HepG2 (cell line): ENCODE measurements around the gene SS18L1. TPM values are rescaled to one million over a fixed set of nuclear protein-coding genes. Genes with fewer than 3 reads are reported as not detected.

Source experiments
- AGO2 ChIP-seq: fragments of 200-400 bp; formaldehyde crosslinking; optimal IDR thresholded peaks from 2 replicates; pipeline ENCODE3; 2017; ENCODE audit warnings: mild to moderate bottlenecking, low read depth, low read length, moderate library complexity
- ETV6 ChIP-seq: sonication (generic); formaldehyde crosslinking; conservative IDR thresholded peaks from 2 replicates; pipeline ENCODE4 v1.4.0; 2020; ENCODE audit warnings: missing genetic modification reagents
- FLYWCH1 ChIP-seq: sonication (generic); formaldehyde crosslinking; IDR thresholded peaks from 2 replicates; pipeline ENCODE4 v1.8.1; 2023; ENCODE audit warnings: mild to moderate bottlenecking, missing genetic modification reagents
- GLI4 ChIP-seq: sonication (generic); formaldehyde crosslinking; IDR thresholded peaks from 2 replicates; pipeline ENCODE4 v1.5.1; 2020; ENCODE audit warnings: missing genetic modification reagents, mild to moderate bottlenecking, moderate library complexity, borderline replicate concordance
- GPN1 ChIP-seq: sonication (generic); formaldehyde crosslinking; IDR thresholded peaks from 2 replicates; pipeline ENCODE4 v1.5.1; 2020; ENCODE audit warnings: missing genetic modification reagents, borderline replicate concordance
- ISX ChIP-seq: sonication (generic); formaldehyde crosslinking; conservative IDR thresholded peaks from 2 replicates; pipeline ENCODE4 v1.5.0; 2020; ENCODE audit warnings: missing genetic modification reagents
- MYC ChIP-seq: sonication (generic); formaldehyde crosslinking; IDR thresholded peaks from 2 replicates; pipeline ENCODE4 v1.9.0; 2021; ENCODE audit warnings: missing genetic modification reagents, borderline replicate concordance
- NKX3-1 ChIP-seq: sonication (generic); formaldehyde crosslinking; IDR thresholded peaks from 2 replicates; pipeline ENCODE4 v1.5.0; 2020; ENCODE audit warnings: missing genetic modification reagents
- NPAS2 ChIP-seq: sonication (generic); formaldehyde crosslinking; IDR thresholded peaks from 2 replicates; pipeline ENCODE4 v1.8.0; 2022; ENCODE audit warnings: mild to moderate bottlenecking, missing genetic modification reagents, borderline replicate concordance
- RBAK ChIP-seq: sonication (generic); formaldehyde crosslinking; IDR thresholded peaks from 2 replicates; pipeline ENCODE4 v1.5.1; 2020; ENCODE audit warnings: mild to moderate bottlenecking, missing genetic modification reagents
- RFXAP ChIP-seq: sonication (generic); formaldehyde crosslinking; IDR thresholded peaks from 2 replicates; pipeline ENCODE4 v1.4.0; 2020; ENCODE audit warnings: missing genetic modification reagents, borderline replicate concordance
- SMC3 ChIP-seq: IDR thresholded peaks from 2 replicates; pipeline ENCODE4 v1.6.1; 2011; ENCODE audit warnings: low read length, improper control_type of control experiment
- TARDBP ChIP-seq: sonication (generic); formaldehyde crosslinking; IDR thresholded peaks from 2 replicates; pipeline ENCODE4 v1.8.0; 2022; ENCODE audit warnings: mild to moderate bottlenecking, missing genetic modification reagents
- YEATS2 ChIP-seq: sonication (generic); formaldehyde crosslinking; IDR thresholded peaks from 2 replicates; pipeline ENCODE4 v1.4.0; 2020; ENCODE audit warnings: missing genetic modification reagents, borderline replicate concordance
- ZBTB21 ChIP-seq: sonication (generic); formaldehyde crosslinking; IDR thresholded peaks from 2 replicates; pipeline ENCODE4 v1.4.0; 2020; ENCODE audit warnings: missing genetic modification reagents
- ZBTB38 ChIP-seq: sonication (generic); formaldehyde crosslinking; IDR thresholded peaks from 2 replicates; pipeline ENCODE4 v1.5.1; 2020; ENCODE audit warnings: mild to moderate bottlenecking, missing genetic modification reagents
- ZBTB42 ChIP-seq: sonication (generic); formaldehyde crosslinking; IDR thresholded peaks from 2 replicates; pipeline ENCODE4 v1.5.0; 2020; ENCODE audit warnings: mild to moderate bottlenecking, missing genetic modification reagents
- ZNF20 ChIP-seq: sonication (generic); formaldehyde crosslinking; IDR thresholded peaks from 2 replicates; pipeline ENCODE4 v1.4.0; 2020; ENCODE audit warnings: mild to moderate bottlenecking, moderate library complexity, missing genetic modification reagents
- ZNF235 ChIP-seq: sonication (generic); formaldehyde crosslinking; IDR thresholded peaks from 2 replicates; pipeline ENCODE4 v1.8.1; 2023; ENCODE audit warnings: mild to moderate bottlenecking, missing genetic modification reagents, borderline replicate concordance
- ZNF335 ChIP-seq: sonication (generic); formaldehyde crosslinking; IDR thresholded peaks from 2 replicates; pipeline ENCODE4 v1.4.0; 2020; ENCODE audit warnings: missing genetic modification reagents
- ZNF354B ChIP-seq: sonication (generic); formaldehyde crosslinking; IDR thresholded peaks from 2 replicates; pipeline ENCODE4 v1.8.0; 2022; ENCODE audit warnings: mild to moderate bottlenecking, missing genetic modification reagents
- ZNF567 ChIP-seq: sonication (generic); formaldehyde crosslinking; IDR thresholded peaks from 2 replicates; pipeline ENCODE4 v1.8.1; 2023; ENCODE audit warnings: mild to moderate bottlenecking, missing genetic modification reagents, borderline replicate concordance
- ZNF660 ChIP-seq: sonication (generic); formaldehyde crosslinking; IDR thresholded peaks from 2 replicates; pipeline ENCODE4 v1.5.1; 2020; ENCODE audit warnings: mild to moderate bottlenecking, low read depth, missing genetic modification reagents, borderline replicate concordance
- ZNF724P ChIP-seq: sonication (generic); formaldehyde crosslinking; IDR thresholded peaks from 2 replicates; pipeline ENCODE4 v1.8.0; 2022; ENCODE audit warnings: missing genetic modification reagents, borderline replicate concordance
- ZNF776 ChIP-seq: sonication (generic); formaldehyde crosslinking; IDR thresholded peaks from 2 replicates; pipeline ENCODE4 v1.4.0; 2020; ENCODE audit warnings: mild to moderate bottlenecking, missing genetic modification reagents
- ZSCAN25 ChIP-seq: sonication (generic); formaldehyde crosslinking; IDR thresholded peaks from 2 replicates; pipeline ENCODE4 v1.8.0; 2022; ENCODE audit warnings: mild to moderate bottlenecking, missing genetic modification reagents
- ZSCAN29 ChIP-seq: sonication (generic); formaldehyde crosslinking; conservative IDR thresholded peaks from 2 replicates; pipeline ENCODE4 v1.4.0; 2020; ENCODE audit warnings: mild to moderate bottlenecking, missing genetic modification reagents
- polyA plus RNA-seq, 8 experiments: library from polyadenylated mRNA; depleted of rRNA in 3 of 8; stranded (reverse) in 7 of 8; unstranded in 1 of 8; fragments of >200 nt; fragmentation: Illumina TruSeq in 4 of 8; extraction: Trizol in 4 of 8; gene quantifications; 2 replicates each; pipeline versions ENCODE4 v1.2.1 to v1.2.3, GENCODE V29; 2011 to 2016; ENCODE audit warnings: low read depth in 4 of 8, missing spikeins in 1 of 8, mixed read lengths in 1 of 8; ENCODE audit not compliant: insufficient read depth in 1 of 8
- total RNA-seq, 5 experiments: library from RNA; depleted of rRNA; stranded (reverse); fragments of >200 nt; fragmentation: Illumina TruSeq; extraction: Trizol; gene quantifications; 2 replicates each; pipeline ENCODE4 v1.2.3, GENCODE V29; 2016; ENCODE audit warnings: low read depth in 1 of 5
- TF ChIP-seq, protein P1 (sequence below): sonication (generic); formaldehyde crosslinking; IDR thresholded peaks from 2 replicates; pipeline ENCODE4 v1.4.0; 2020; ENCODE audit warnings: missing genetic modification reagents
- TF ChIP-seq, protein P2 (sequence below): sonication (generic); formaldehyde crosslinking; IDR thresholded peaks from 2 replicates; pipeline ENCODE4 v1.4.0; 2020; ENCODE audit warnings: missing genetic modification reagents
- TF ChIP-seq, protein P3 (sequence below): sonication (generic); formaldehyde crosslinking; IDR thresholded peaks from 2 replicates; pipeline ENCODE4 v1.4.0; 2020; ENCODE audit warnings: missing genetic modification reagents

Gene SS18L1
- total and polyA plus RNA-seq, 2 of the 13 experiments (the other 11 are each of a cell fraction or from before 2014, with no cell fraction given): 17.8 to 27.6 TPM

GRCh38 chr20:62147125-62147524 is 3.6 kb downstream of the SS18L1 start (continued):
- TF ChIP-seq MYC (CRISPR knock-in tag) (peak; percentile 31; the same call in 1 of the 2 replicates), ZNF660 (CRISPR knock-in tag) (no peak), ISX (CRISPR knock-in tag) (no peak), ZNF235 (CRISPR knock-in tag) (0 out of 2 replicates have a peak, but pooled peaks have one; percentile 30), ZNF335 (CRISPR knock-in tag) (no peak), ZSCAN29 (CRISPR knock-in tag) (no peak), NPAS2 (CRISPR knock-in tag) (no peak), ZNF20 (CRISPR knock-in tag) (no peak), GPN1 (CRISPR knock-in tag) (no peak), SMC3 (no peak), RBAK (CRISPR knock-in tag) (no peak), ETV6 (CRISPR knock-in tag) (no peak), TARDBP (CRISPR knock-in tag) (no peak), GLI4 (CRISPR knock-in tag) (no peak), ZNF354B (CRISPR knock-in tag) (0 out of 2 replicates have a peak, but pooled peaks have one; percentile 76), YEATS2 (CRISPR knock-in tag) (no peak), ZBTB42 (CRISPR knock-in tag) (no peak), FLYWCH1 (CRISPR knock-in tag) (no peak), ZBTB38 (CRISPR knock-in tag) (no peak), RFXAP (CRISPR knock-in tag) (0 out of 2 replicates have a peak, but pooled peaks have one; percentile 41), ZBTB21 (CRISPR knock-in tag) (no peak), ZNF567 (CRISPR knock-in tag) (no peak), AGO2 (peak; percentile 45), ZNF724P (CRISPR knock-in tag) (no peak), NKX3-1 (CRISPR knock-in tag) (no peak), ZSCAN25 (CRISPR knock-in tag) (no peak), ZNF776 (CRISPR knock-in tag) (peak; percentile 43; the same call in 1 of the 2 replicates)
- TF ChIP-seq, protein P1, sequence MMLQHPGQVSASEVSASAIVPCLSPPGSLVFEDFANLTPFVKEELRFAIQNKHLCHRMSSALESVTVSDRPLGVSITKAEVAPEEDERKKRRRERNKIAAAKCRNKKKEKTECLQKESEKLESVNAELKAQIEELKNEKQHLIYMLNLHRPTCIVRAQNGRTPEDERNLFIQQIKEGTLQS (CRISPR knock-in tag): no peak
- TF ChIP-seq, protein P2, sequence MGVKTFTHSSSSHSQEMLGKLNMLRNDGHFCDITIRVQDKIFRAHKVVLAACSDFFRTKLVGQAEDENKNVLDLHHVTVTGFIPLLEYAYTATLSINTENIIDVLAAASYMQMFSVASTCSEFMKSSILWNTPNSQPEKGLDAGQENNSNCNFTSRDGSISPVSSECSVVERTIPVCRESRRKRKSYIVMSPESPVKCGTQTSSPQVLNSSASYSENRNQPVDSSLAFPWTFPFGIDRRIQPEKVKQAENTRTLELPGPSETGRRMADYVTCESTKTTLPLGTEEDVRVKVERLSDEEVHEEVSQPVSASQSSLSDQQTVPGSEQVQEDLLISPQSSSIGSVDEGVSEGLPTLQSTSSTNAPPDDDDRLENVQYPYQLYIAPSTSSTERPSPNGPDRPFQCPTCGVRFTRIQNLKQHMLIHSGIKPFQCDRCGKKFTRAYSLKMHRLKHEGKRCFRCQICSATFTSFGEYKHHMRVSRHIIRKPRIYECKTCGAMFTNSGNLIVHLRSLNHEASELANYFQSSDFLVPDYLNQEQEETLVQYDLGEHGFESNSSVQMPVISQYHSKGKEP (CRISPR knock-in tag): no peak
- TF ChIP-seq, protein P3, sequence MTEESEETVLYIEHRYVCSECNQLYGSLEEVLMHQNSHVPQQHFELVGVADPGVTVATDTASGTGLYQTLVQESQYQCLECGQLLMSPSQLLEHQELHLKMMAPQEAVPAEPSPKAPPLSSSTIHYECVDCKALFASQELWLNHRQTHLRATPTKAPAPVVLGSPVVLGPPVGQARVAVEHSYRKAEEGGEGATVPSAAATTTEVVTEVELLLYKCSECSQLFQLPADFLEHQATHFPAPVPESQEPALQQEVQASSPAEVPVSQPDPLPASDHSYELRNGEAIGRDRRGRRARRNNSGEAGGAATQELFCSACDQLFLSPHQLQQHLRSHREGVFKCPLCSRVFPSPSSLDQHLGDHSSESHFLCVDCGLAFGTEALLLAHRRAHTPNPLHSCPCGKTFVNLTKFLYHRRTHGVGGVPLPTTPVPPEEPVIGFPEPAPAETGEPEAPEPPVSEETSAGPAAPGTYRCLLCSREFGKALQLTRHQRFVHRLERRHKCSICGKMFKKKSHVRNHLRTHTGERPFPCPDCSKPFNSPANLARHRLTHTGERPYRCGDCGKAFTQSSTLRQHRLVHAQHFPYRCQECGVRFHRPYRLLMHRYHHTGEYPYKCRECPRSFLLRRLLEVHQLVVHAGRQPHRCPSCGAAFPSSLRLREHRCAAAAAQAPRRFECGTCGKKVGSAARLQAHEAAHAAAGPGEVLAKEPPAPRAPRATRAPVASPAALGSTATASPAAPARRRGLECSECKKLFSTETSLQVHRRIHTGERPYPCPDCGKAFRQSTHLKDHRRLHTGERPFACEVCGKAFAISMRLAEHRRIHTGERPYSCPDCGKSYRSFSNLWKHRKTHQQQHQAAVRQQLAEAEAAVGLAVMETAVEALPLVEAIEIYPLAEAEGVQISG: peak; percentile 13; the same call in 1 of the 2 replicates
